Left lung (tissue), 10 donors: ENCODE results near the gene TEKTIP1. TPM values are rescaled to one million over a fixed set of nuclear protein-coding genes. Genes with fewer than 3 reads are reported as not detected.

Source experiments
- ATAC-seq: fragments of 200-7000 bp; cut with Tn5 transposase; one replicate; pipeline ENCODE4 v1.9.1; 2020; ENCODE audit warnings: moderate library complexity
- DNase-seq, 4 donors: peaks; one replicate each; pipeline ENCODE4 v3.0.0-alpha.2; 2013 to 2020
- H3K27ac ChIP-seq, 2 donors: fragments of 200-600 bp; sonication (generic) in 1 of 2; one replicate each; pipeline versions ENCODE4 v1.5.0 to v1.8.0; 2020 to 2021
- H3K27me3 ChIP-seq, 2 donors: fragments of 200-600 bp; sonication (generic) in 1 of 2; one replicate each; pipeline versions ENCODE4 v1.5.0 to v1.8.0; 2020 to 2021
- H3K36me3 ChIP-seq, 2 donors: fragments of 200-600 bp; sonication (generic) in 1 of 2; one replicate each; pipeline versions ENCODE4 v1.5.0 to v1.8.0; 2020 to 2021
- H3K4me1 ChIP-seq, 2 donors: fragments of 200-600 bp; one replicate each; pipeline ENCODE4 v1.8.0; 2021
- H3K4me3 ChIP-seq, 2 donors: fragments of 200-600 bp; sonication (generic) in 1 of 2; one replicate each; pipeline versions ENCODE4 v1.5.0 to v1.8.0; 2020 to 2021; ENCODE audit warnings: mild to moderate bottlenecking in 1 of 2
- H3K9me3 ChIP-seq, 2 donors: fragments of 200-600 bp; sonication (generic) in 1 of 2; one replicate each; pipeline versions ENCODE4 v1.5.0 to v1.8.0; 2020 to 2021
- intact Hi-C, 2 donors: fragments of 100-400 bp; cut with DNase I; formaldehyde crosslinking; loops; one replicate each; pipeline versions ENCODE4 v1.11.2 to v1.14.2; 2022
- polyA plus RNA-seq, 6 donors: library from polyadenylated mRNA; unstranded; fragments of 120-200 nt; gene quantifications; one replicate each; pipeline ENCODE4 v1.2.1, GENCODE V29; 2013; ENCODE audit not compliant: insufficient read length in 6 of 6
- total RNA-seq, 2 donors: library from RNA; stranded (reverse); fragmentation: NEBNext Ultra II Directional; extraction: Animal tissue kit (Norgen Biotek cat#: 25700); gene quantifications; one replicate each; pipeline ENCODE4 v1.2.1, GENCODE V29; 2021
- TF ChIP-seq, protein P1 (sequence below), 2 donors: fragments of 200-600 bp; sonication (generic) in 1 of 2; IDR thresholded peaks; one replicate each; pipeline versions ENCODE4 v1.5.0 to v1.8.0; 2021; ENCODE audit warnings: antibody characterized with exemption in 2 of 2
- donor health status: DM: no; HTN: yes; CAD: no.
- donor health status: DM: no; HTN: no; CAD: no.

TEKTIP1 gene
- total and polyA plus RNA-seq, 8 donors: 2.8 to 7.5 (median 4.8) TPM

- H3K36me3 ChIP-seq: peaks cover 0 to 16% of the 10 kb centered on the region in 2 donors
- TF ChIP-seq, protein P1, sequence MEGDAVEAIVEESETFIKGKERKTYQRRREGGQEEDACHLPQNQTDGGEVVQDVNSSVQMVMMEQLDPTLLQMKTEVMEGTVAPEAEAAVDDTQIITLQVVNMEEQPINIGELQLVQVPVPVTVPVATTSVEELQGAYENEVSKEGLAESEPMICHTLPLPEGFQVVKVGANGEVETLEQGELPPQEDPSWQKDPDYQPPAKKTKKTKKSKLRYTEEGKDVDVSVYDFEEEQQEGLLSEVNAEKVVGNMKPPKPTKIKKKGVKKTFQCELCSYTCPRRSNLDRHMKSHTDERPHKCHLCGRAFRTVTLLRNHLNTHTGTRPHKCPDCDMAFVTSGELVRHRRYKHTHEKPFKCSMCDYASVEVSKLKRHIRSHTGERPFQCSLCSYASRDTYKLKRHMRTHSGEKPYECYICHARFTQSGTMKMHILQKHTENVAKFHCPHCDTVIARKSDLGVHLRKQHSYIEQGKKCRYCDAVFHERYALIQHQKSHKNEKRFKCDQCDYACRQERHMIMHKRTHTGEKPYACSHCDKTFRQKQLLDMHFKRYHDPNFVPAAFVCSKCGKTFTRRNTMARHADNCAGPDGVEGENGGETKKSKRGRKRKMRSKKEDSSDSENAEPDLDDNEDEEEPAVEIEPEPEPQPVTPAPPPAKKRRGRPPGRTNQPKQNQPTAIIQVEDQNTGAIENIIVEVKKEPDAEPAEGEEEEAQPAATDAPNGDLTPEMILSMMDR (IDR thresholded peaks at IDR 0.05): no peak
- peak overlapping the region in 1 of 2 donors; percentile 36 for H3K4me3 ChIP-seq
- intact Hi-C loops: no loop called here
- H3K27ac ChIP-seq: peak overlapping the region in 1 of 2 donors; percentile 7
- peaks cover 0 to 29% of the 10 kb centered on the region in 2 donors for H3K4me1 ChIP-seq
- DNase-seq (no peak), ATAC-seq (no peak)
- no peaks in the 10 kb centered on the region for H3K9me3 ChIP-seq
- H3K27me3 ChIP-seq: no peaks in the 10 kb centered on the region
Observed at GRCh38 chr19:3575949-3576673, 37.1 kb downstream of the TEKTIP1 start.

DNA sequence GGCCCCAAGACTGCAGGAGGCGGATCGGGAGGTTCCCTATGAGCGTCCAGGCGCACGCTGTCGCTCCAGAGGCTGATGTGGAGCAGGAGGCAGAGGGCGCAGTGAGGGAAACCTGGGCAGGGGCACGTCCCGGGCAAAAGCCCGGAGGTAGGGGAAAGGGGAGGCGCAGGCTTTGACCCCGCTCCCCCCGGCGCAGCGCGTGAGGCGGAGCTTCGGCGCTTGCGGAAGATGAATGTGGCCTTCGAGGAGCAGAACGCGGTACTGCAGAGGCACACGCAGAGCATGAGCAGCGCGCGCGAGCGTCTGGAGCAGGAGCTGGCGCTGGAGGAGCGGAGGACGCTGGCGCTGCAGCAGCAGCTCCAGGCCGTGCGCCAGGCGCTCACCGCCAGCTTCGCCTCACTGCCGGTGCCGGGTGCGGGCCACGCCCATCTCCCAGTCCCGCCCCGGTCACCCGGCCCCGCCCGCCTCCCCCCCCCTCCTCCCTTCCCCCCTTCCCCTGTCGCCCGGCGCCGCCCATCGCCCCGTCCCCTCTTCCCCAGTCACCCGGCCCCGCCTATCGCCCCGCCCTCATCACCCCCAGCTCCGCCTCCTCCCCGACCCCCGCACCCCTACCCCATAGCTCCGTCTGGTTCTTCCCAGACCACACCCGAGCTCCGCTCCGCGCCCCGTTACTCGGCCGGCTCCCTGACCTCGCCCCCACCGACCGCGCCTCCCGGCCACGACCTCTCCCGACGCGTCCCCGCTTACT is 37.9 kb downstream of the TEKTIP1 start:
- Histone ChIP-seq H3K36me3 (peaks cover 0 to 16% of the 10 kb centered on the region in 2 donors), H3K27ac (peak overlapping the region in 1 of 2 donors; percentile 7), H3K9me3 (no peaks in the 10 kb centered on the region), H3K4me1 (peaks cover 0 to 26% of the 10 kb centered on the region in 2 donors), H3K4me3 (peak overlapping the region in 1 of 2 donors; percentile 36), H3K27me3 (no peaks in the 10 kb centered on the region)
- peak in 3 of 4 donors; percentile 54 to 86 (median 83) for DNase-seq
- TF ChIP-seq, protein P1 (IDR thresholded peaks at IDR 0.05): no peak
- no peak for ATAC-seq
- intact Hi-C loops: no loop called here

- peak in 1 of 4 donors; percentile 76 for DNase-seq
- peaks cover 0 to 21% of the 10 kb centered on the region in 2 donors for H3K4me1 ChIP-seq
- no peaks in the 10 kb centered on the region for H3K9me3 ChIP-seq
- peaks cover 0 to 16% of the 10 kb centered on the region in 2 donors for H3K36me3 ChIP-seq
- H3K4me3 ChIP-seq: no peak overlapping the region
- intact Hi-C loops: no loop called here
- no peak for ATAC-seq
- TF ChIP-seq, protein P1 (IDR thresholded peaks at IDR 0.05): no peak
- no peaks in the 10 kb centered on the region for H3K27me3 ChIP-seq
- no peak overlapping the region for H3K27ac ChIP-seq
Observed at GRCh38 chr19:3577723-3578344, 38.9 kb downstream of the TEKTIP1 start.

DNA sequence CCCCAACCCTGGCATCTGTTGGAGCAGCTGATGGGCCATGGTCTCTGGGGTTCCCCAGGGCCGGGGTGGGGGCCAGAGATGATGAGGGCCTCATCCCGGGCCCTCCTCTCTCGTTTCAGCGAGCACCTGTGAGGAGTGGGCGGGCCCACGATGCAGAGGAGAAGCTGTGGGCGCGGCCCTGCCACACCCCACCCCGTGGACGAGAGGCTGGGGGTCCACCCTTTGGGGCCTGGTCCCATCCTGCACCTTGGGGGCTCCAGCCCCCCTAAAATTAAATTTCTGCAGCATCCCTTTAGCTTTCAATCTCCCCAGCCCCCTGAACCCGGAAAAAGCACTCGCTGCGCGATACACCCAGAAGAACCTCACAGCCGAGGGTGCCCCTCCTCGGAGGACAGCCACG is 39.4 kb downstream of the TEKTIP1 start:
- intact Hi-C loops: no loop called here
- TF ChIP-seq, protein P1 (IDR thresholded peaks at IDR 0.05): no peak
- H3K27me3 ChIP-seq: no peaks in the 10 kb centered on the region
- no peak overlapping the region for H3K27ac ChIP-seq
- peaks cover 0 to 20% of the 10 kb centered on the region in 2 donors for H3K4me1 ChIP-seq
- H3K36me3 ChIP-seq: peaks cover 0 to 16% of the 10 kb centered on the region in 2 donors
- no peak for DNase-seq
- ATAC-seq: no peak
- no peak overlapping the region for H3K4me3 ChIP-seq
- no peaks in the 10 kb centered on the region for H3K9me3 ChIP-seq
